Hepatocyte (in vitro differentiated cells): ENCODE results near the gene PRSS50. TPM values are rescaled to one million over a fixed set of nuclear protein-coding genes. Genes with fewer than 3 reads are reported as not detected.

Source experiments
- DNase-seq: peaks from one replicate; pipeline ENCODE4 v3.0.0-alpha.2; 2016; ENCODE audit warnings: low spot score
- H2AFZ ChIP-seq: fragments of 200-600 bp; sonication (generic); 2 replicates; pipeline ENCODE4 v1.6.0; 2016; ENCODE audit warnings: antibody characterized with exemption, mild to moderate bottlenecking
- H3K27ac ChIP-seq: fragments of 200-600 bp; sonication (generic); 2 replicates; pipeline ENCODE4 v1.5.1; 2016; ENCODE audit warnings: mild to moderate bottlenecking
- H3K27me3 ChIP-seq: fragments of 200-600 bp; sonication (generic); 2 replicates; pipeline ENCODE4 v1.6.1; 2016
- H3K36me3 ChIP-seq: fragments of 200-600 bp; sonication (generic); replicated peaks from 2 replicates; pipeline ENCODE4 v1.5.1; 2016; ENCODE audit warnings: low read depth; ENCODE audit not compliant: insufficient read depth
- H3K4me1 ChIP-seq: fragments of 200-600 bp; sonication (generic); 2 replicates; pipeline ENCODE4 v1.5.1; 2016; ENCODE audit warnings: mild to moderate bottlenecking, moderate library complexity; ENCODE audit not compliant: insufficient read depth
- H3K4me2 ChIP-seq: fragments of 200-600 bp; sonication (generic); 2 replicates; pipeline ENCODE4 v1.6.0; 2016
- H3K4me3 ChIP-seq: fragments of 200-600 bp; sonication (generic); 2 replicates; pipeline ENCODE4 v1.5.1; 2016; ENCODE audit warnings: mild to moderate bottlenecking
- H3K79me2 ChIP-seq: fragments of 200-600 bp; sonication (generic); 2 replicates; pipeline ENCODE4 v1.6.0; 2017; ENCODE audit warnings: mild to moderate bottlenecking
- H3K9me2 ChIP-seq: fragments of 200-600 bp; sonication (generic); replicated peaks from 2 replicates; pipeline ENCODE4 v1.6.0; 2017; ENCODE audit warnings: mild to moderate bottlenecking; ENCODE audit not compliant: insufficient read depth
- H3K9me3 ChIP-seq: fragments of 200-600 bp; sonication (generic); 2 replicates; pipeline ENCODE4 v1.5.1; 2016; ENCODE audit warnings: low read depth, mild to moderate bottlenecking
- H4K20me1 ChIP-seq: fragments of 200-600 bp; sonication (generic); 2 replicates; pipeline ENCODE4 v1.6.0; 2016; ENCODE audit warnings: mild to moderate bottlenecking; ENCODE audit not compliant: insufficient read depth, poor library complexity, severe bottlenecking
- CTCF ChIP-seq: fragments of 200-600 bp; sonication (generic); IDR thresholded peaks from 2 replicates; pipeline ENCODE4 v1.5.1; 2016; ENCODE audit warnings: antibody characterized with exemption, mild to moderate bottlenecking; ENCODE audit not compliant: poor library complexity
- EZH2 ChIP-seq: fragments of 200-600 bp; sonication (generic); IDR thresholded peaks from 2 replicates; pipeline ENCODE4 v1.6.1; 2016; ENCODE audit warnings: antibody characterized with exemption, mild to moderate bottlenecking, borderline replicate concordance
- EZH2phosphoT487 ChIP-seq: fragments of 200-600 bp; sonication (generic); IDR thresholded peaks from one replicate; pipeline ENCODE4 v1.6.1; 2018; ENCODE audit warnings: antibody characterized with exemption, mild to moderate bottlenecking, low read depth, moderate library complexity; ENCODE audit not compliant: unreplicated experiment, severe bottlenecking
- WGBS: methylation state at CpG from one replicate; pipeline ENCODE4 v1.1.6; 2016; ENCODE audit warnings: low lambda C conversion rate; ENCODE audit errors: missing lambda C conversion rate; 5-methylcytosine and 5-hydroxymethylcytosine counted together
- polyA plus RNA-seq: library from polyadenylated mRNA; unstranded; fragments of >200 nt; fragmentation: Nextera tagmentation; extraction: Ambion mirVana; gene quantifications from 2 replicates; pipeline ENCODE4 v1.2.1, GENCODE V29; 2016
- total RNA-seq: library from RNA; depleted of rRNA; stranded (reverse); fragments of >200 nt; gene quantifications from 2 replicates; pipeline ENCODE4 v1.2.3, GENCODE V29; 2014

Gene PRSS50
- total and polyA plus RNA-seq, 2 experiments from 2014 or later, result 0.33 to 1.4 TPM

GRCh38 chr3:46703013-46703520 lies 14.6 kb downstream of the PRSS50 start:
- Histone ChIP-seq H3K9me2 (no peaks in the 10 kb centered on the region), H3K4me1 (peaks cover 33% of the 10 kb centered on the region), H3K79me2 (no peaks in the 10 kb centered on the region), H3K4me2 (no peak overlapping the region), H3K9me3 (no peaks in the 10 kb centered on the region), H4K20me1 (no peaks in the 10 kb centered on the region), H3K27me3 (peaks cover 13% of the 10 kb centered on the region), H3K36me3 (no peaks in the 10 kb centered on the region), H3K4me3 (no peak overlapping the region), H3K27ac (no peak overlapping the region), H2AFZ (no peak overlapping the region)
- TF ChIP-seq EZH2phosphoT487, result no peak
- TF ChIP-seq EZH2, result no peak
- TF ChIP-seq CTCF, result no peak
- no peak for DNase-seq
- 93% methylated on average over 4 of the region's 4 CpGs for WGBS

- H3K27me3 ChIP-seq, result peaks cover 13% of the 10 kb centered on the region
- no peaks in the 10 kb centered on the region for H3K9me2 ChIP-seq
- WGBS, result 82% methylated on average over 4 of the region's 4 CpGs
- no peak overlapping the region for H3K27ac ChIP-seq
- H3K36me3 ChIP-seq, result no peaks in the 10 kb centered on the region
- no peak overlapping the region for H3K4me3 ChIP-seq
- no peaks in the 10 kb centered on the region for H4K20me1 ChIP-seq
- no peaks in the 10 kb centered on the region for H3K79me2 ChIP-seq
- DNase-seq, result no peak
- no peak overlapping the region for H3K4me2 ChIP-seq
- no peaks in the 10 kb centered on the region for H3K9me3 ChIP-seq
- peaks cover 33% of the 10 kb centered on the region for H3K4me1 ChIP-seq
- TF ChIP-seq EZH2phosphoT487, result no peak
- no peak for TF ChIP-seq CTCF
- TF ChIP-seq EZH2, result no peak
- no peak overlapping the region for H2AFZ ChIP-seq
Measured at GRCh38 chr3:46702246-46703012, 15.2 kb downstream of the PRSS50 start.

- peak within 1 kb of the TSS; percentile 20 for H3K4me3 ChIP-seq
- H3K4me1 ChIP-seq, result peaks cover 26% of the 10 kb centered on the region
- no peak for DNase-seq
- H2AFZ ChIP-seq, result peak within 1 kb of the TSS; percentile 63
- no peaks in the 10 kb centered on the region for H4K20me1 ChIP-seq
- H3K27me3 ChIP-seq, result peaks cover 13% of the 10 kb centered on the region
- peak within 1 kb of the TSS; percentile 88 for H3K4me2 ChIP-seq
- TF ChIP-seq EZH2phosphoT487 (no peak), EZH2 (peak; percentile 42)
- 9% methylated on average over 18 of the region's 51 CpGs for WGBS
- H3K79me2 ChIP-seq, result no peaks in the 10 kb centered on the region
- no peak within 1 kb of the TSS for H3K27ac ChIP-seq
- H3K9me2 ChIP-seq, result no peaks in the 10 kb centered on the region
- no peaks in the 10 kb centered on the region for H3K36me3 ChIP-seq
- no peaks in the 10 kb centered on the region for H3K9me3 ChIP-seq
Measured at GRCh38 chr3:46701181-46701939, 16.3 kb downstream of the PRSS50 start, which contains the start of gene TMIE. Gene TMIE, plus strand, starts transcription at chr3:46701392. Its CDS starts 96 bp downstream, at chr3:46701488.
